NCI-H82 treated with DMSO at 0.1 percent for 48 hours (cell line): ENCODE data around the gene RAET1G.
"Not testable (repeated sequence)": the region's sequence is repeated elsewhere in the genome, so short reads cannot be mapped to it uniquely, and the experiment has no call there.

ENCODE experiments used
- DNase-seq: peaks from one replicate; lab custom pipeline; 2025; ENCODE audit not compliant: unreplicated experiment; lab: John Stamatoyannopoulos, UW

The RAET1G gene

GRCh38 chr6:149897855-149898744 is 24.8 kb downstream of the RAET1G start, which contains the start of gene RAET1E:
RAET1E (minus strand) TSS chr6:149898113; CDS start chr6:149890901, 7,212 bp downstream.
- no peak for DNase-seq

- no peak for DNase-seq
Measured at GRCh38 chr6:149897015-149897697, 25.8 kb downstream of the RAET1G start.

- DNase-seq, result no peak
Measured at GRCh38 chr6:149896491-149896890, 26.4 kb downstream of the RAET1G start.

- DNase-seq, result no peak
Measured at GRCh38 chr6:149895833-149896271, 27.1 kb downstream of the RAET1G start.

GRCh38 chr6:149895048-149895590 is 27.8 kb downstream of the RAET1G start:
- no peak for DNase-seq

GRCh38 chr6:149891864-149892263 is 31.1 kb downstream of the RAET1G start:
- DNase-seq, result not testable (repeated sequence)

GRCh38 chr6:149891259-149891658 is 31.7 kb downstream of the RAET1G start:
- DNase-seq, result no peak

GRCh38 chr6:149890629-149891045 is 32.3 kb downstream of the RAET1G start:
- no peak for DNase-seq

GRCh38 chr6:149889326-149889725 is 33.6 kb downstream of the RAET1G start:
- no peak for DNase-seq

- no peak for DNase-seq
Measured at GRCh38 chr6:149888659-149889058, 34.3 kb downstream of the RAET1G start.

- DNase-seq, result no peak
Measured at GRCh38 chr6:149888093-149888492, 34.8 kb downstream of the RAET1G start.

- DNase-seq, result no peak
Measured at GRCh38 chr6:149887343-149887742, 35.6 kb downstream of the RAET1G start.

- DNase-seq, result no peak
Measured at GRCh38 chr6:149885888-149886287, 37.0 kb downstream of the RAET1G start.

GRCh38 chr6:149884617-149885016 is 38.3 kb downstream of the RAET1G start:
- no peak for DNase-seq

- no peak for DNase-seq
Measured at GRCh38 chr6:149884215-149884614, 38.7 kb downstream of the RAET1G start.

GRCh38 chr6:149881860-149882259 is 41.1 kb downstream of the RAET1G start:
- DNase-seq, result no peak

GRCh38 chr6:149881066-149881766 is 41.7 kb downstream of the RAET1G start:
- DNase-seq, result no peak

- DNase-seq, result no peak
Measured at GRCh38 chr6:149877659-149878058, 45.3 kb downstream of the RAET1G start.

GRCh38 chr6:149876241-149876933 is 46.5 kb downstream of the RAET1G start:
- no peak for DNase-seq

- DNase-seq, result no peak
Measured at GRCh38 chr6:149872233-149872632, 50.7 kb downstream of the RAET1G start.

- DNase-seq, result no peak
Measured at GRCh38 chr6:149871182-149871581, 51.7 kb downstream of the RAET1G start.
